GM23338 (cell line): Measurements from ENCODE around the gene SULT1C2.

Experiments
- CREB1 ChIP-seq: fragments of 250-450 bp; sonication (Bioruptor Pico); IDR thresholded peaks from 2 replicates; pipeline ENCODE4 v1.5.0; 2020; ENCODE audit warnings: low read depth, mild to moderate bottlenecking, moderate library complexity
- EZH2 ChIP-seq: fragments of 200-600 bp; sonication (generic); IDR thresholded peaks from one replicate; pipeline ENCODE4 v1.8.0; 2017; ENCODE audit warnings: antibody characterized with exemption, mild to moderate bottlenecking, low read depth; ENCODE audit not compliant: unreplicated experiment
- EZH2phosphoT487 ChIP-seq: fragments of 200-600 bp; sonication (generic); IDR thresholded peaks from one replicate; pipeline ENCODE4 v1.8.1; 2018; ENCODE audit warnings: antibody characterized with exemption; ENCODE audit not compliant: unreplicated experiment
- POLR2AphosphoS5 ChIP-seq: IDR thresholded peaks from 2 replicates; pipeline ENCODE4 v1.6.1; 2016; ENCODE audit warnings: antibody characterized with exemption, low read depth
- STAT1 ChIP-seq: IDR thresholded peaks from one replicate; pipeline ENCODE4 v1.6.1; 2016; ENCODE audit warnings: antibody characterized with exemption; ENCODE audit not compliant: unreplicated experiment
- ZNF114 ChIP-seq: fragments of 250-450 bp; sonication (Bioruptor Pico); IDR thresholded peaks from 2 replicates; pipeline ENCODE4 v1.5.0; 2020; ENCODE audit warnings: mild to moderate bottlenecking, moderate library complexity
- TF ChIP-seq, protein P1 (sequence below), 2 experiments: fragments of 200-600 bp in 1 of 2; sonication (generic) in 1 of 2; conservative IDR thresholded peaks; 2 replicates each; pipeline versions ENCODE4 v1.5.1 to v1.6.1; 2016 to 2017; ENCODE audit warnings: antibody characterized with exemption in 2 of 2, low read depth in 2 of 2, mild to moderate bottlenecking in 2 of 2, moderate library complexity in 1 of 2
- TF ChIP-seq, protein P2 (sequence below): IDR thresholded peaks from one replicate; pipeline ENCODE4 v1.6.1; 2018; ENCODE audit warnings: antibody characterized with exemption; ENCODE audit not compliant: unreplicated experiment
- TF ChIP-seq, protein P3 (sequence below): IDR thresholded peaks from 2 replicates; pipeline ENCODE4 v1.6.1; 2016; ENCODE audit warnings: antibody characterized with exemption

- no peak for TF ChIP-seq EZH2
- TF ChIP-seq, protein P1, sequence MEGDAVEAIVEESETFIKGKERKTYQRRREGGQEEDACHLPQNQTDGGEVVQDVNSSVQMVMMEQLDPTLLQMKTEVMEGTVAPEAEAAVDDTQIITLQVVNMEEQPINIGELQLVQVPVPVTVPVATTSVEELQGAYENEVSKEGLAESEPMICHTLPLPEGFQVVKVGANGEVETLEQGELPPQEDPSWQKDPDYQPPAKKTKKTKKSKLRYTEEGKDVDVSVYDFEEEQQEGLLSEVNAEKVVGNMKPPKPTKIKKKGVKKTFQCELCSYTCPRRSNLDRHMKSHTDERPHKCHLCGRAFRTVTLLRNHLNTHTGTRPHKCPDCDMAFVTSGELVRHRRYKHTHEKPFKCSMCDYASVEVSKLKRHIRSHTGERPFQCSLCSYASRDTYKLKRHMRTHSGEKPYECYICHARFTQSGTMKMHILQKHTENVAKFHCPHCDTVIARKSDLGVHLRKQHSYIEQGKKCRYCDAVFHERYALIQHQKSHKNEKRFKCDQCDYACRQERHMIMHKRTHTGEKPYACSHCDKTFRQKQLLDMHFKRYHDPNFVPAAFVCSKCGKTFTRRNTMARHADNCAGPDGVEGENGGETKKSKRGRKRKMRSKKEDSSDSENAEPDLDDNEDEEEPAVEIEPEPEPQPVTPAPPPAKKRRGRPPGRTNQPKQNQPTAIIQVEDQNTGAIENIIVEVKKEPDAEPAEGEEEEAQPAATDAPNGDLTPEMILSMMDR (conservative IDR thresholded peaks at IDR 0.05; ENCODE audit: low read depth in 2 of 2) = no peak
- TF ChIP-seq, protein P2, sequence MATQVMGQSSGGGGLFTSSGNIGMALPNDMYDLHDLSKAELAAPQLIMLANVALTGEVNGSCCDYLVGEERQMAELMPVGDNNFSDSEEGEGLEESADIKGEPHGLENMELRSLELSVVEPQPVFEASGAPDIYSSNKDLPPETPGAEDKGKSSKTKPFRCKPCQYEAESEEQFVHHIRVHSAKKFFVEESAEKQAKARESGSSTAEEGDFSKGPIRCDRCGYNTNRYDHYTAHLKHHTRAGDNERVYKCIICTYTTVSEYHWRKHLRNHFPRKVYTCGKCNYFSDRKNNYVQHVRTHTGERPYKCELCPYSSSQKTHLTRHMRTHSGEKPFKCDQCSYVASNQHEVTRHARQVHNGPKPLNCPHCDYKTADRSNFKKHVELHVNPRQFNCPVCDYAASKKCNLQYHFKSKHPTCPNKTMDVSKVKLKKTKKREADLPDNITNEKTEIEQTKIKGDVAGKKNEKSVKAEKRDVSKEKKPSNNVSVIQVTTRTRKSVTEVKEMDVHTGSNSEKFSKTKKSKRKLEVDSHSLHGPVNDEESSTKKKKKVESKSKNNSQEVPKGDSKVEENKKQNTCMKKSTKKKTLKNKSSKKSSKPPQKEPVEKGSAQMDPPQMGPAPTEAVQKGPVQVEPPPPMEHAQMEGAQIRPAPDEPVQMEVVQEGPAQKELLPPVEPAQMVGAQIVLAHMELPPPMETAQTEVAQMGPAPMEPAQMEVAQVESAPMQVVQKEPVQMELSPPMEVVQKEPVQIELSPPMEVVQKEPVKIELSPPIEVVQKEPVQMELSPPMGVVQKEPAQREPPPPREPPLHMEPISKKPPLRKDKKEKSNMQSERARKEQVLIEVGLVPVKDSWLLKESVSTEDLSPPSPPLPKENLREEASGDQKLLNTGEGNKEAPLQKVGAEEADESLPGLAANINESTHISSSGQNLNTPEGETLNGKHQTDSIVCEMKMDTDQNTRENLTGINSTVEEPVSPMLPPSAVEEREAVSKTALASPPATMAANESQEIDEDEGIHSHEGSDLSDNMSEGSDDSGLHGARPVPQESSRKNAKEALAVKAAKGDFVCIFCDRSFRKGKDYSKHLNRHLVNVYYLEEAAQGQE = no peak
- TF ChIP-seq, protein P3, sequence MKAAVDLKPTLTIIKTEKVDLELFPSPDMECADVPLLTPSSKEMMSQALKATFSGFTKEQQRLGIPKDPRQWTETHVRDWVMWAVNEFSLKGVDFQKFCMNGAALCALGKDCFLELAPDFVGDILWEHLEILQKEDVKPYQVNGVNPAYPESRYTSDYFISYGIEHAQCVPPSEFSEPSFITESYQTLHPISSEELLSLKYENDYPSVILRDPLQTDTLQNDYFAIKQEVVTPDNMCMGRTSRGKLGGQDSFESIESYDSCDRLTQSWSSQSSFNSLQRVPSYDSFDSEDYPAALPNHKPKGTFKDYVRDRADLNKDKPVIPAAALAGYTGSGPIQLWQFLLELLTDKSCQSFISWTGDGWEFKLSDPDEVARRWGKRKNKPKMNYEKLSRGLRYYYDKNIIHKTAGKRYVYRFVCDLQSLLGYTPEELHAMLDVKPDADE = no peak
- TF ChIP-seq CREB1 (CRISPR knock-in tag) = no peak
- TF ChIP-seq ZNF114 (CRISPR knock-in tag) = no peak
- no peak for TF ChIP-seq EZH2phosphoT487
- TF ChIP-seq POLR2AphosphoS5 = 0 out of 2 replicates have a peak, but pooled peaks have one; percentile 20
- no peak for TF ChIP-seq STAT1
Measured at GRCh38 chr2:108355906-108356734, 67.4 kb downstream of the SULT1C2 start.
